Neutrophil (primary cell): ENCODE measurements around the gene MAJIN.

Experiments used
- H3K27ac ChIP-seq: fragments of 200-600 bp; sonication (generic); 2 replicates; pipeline ENCODE4 v1.5.1; 2016; ENCODE audit warnings: mild to moderate bottlenecking, moderate library complexity
- H3K27me3 ChIP-seq: fragments of 200-600 bp; sonication (generic); 2 replicates; pipeline ENCODE4 v1.6.0; 2016; ENCODE audit warnings: mild to moderate bottlenecking
- H3K36me3 ChIP-seq: fragments of 200-600 bp; sonication (generic); 2 replicates; pipeline ENCODE4 v1.5.1; 2017
- H3K4me1 ChIP-seq, 2 experiments: fragments of 200-600 bp in 1 of 2; sonication (generic) in 1 of 2; 1 replicate in 1 of 2; 2 replicates in 1 of 2; pipeline versions ENCODE4 v1.5.1 to v1.6.1; 2013 to 2016; ENCODE audit warnings: low read depth in 1 of 2, low read length in 1 of 2, mild to moderate bottlenecking in 1 of 2, moderate library complexity in 1 of 2; ENCODE audit not compliant: control insufficient read depth in 1 of 2, insufficient read depth in 1 of 2
- H3K4me3 ChIP-seq, 2 experiments: fragments of 200-600 bp in 1 of 2; sonication (generic) in 1 of 2; 1 replicate in 1 of 2; 2 replicates in 1 of 2; pipeline ENCODE4 v1.5.1; 2013 to 2016; ENCODE audit warnings: low read depth in 1 of 2, low read length in 1 of 2, mild to moderate bottlenecking in 1 of 2, moderate library complexity in 1 of 2
- H3K9me3 ChIP-seq: fragments of 200-600 bp; sonication (generic); 2 replicates; pipeline ENCODE4 v1.5.1; 2016
- TF ChIP-seq, protein P1 (sequence below): fragments of 200-600 bp; sonication (generic); IDR thresholded peaks from 2 replicates; pipeline ENCODE4 v1.5.1; 2016; ENCODE audit warnings: antibody characterized with exemption

Gene MAJIN

DNA sequence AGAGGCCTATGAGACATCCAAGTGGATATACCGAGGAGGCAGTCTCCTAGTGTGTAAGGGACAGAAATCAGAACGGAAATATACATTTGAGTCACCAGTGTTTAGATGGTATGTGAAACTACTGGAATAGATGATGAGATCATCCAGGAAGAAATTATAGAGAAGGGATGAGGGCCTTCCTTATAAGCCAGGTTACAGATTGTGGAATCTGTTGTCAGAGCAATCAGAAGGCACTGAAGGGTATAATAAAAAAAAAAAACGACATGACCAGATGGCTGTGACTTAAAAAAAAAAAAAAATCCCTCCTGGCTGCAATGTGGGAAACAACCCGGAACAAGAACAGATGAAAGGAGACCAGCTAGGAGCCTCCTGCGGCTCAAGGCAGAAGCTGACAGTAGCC lies 2.7 kb downstream of the MAJIN start:
- TF ChIP-seq, protein P1, sequence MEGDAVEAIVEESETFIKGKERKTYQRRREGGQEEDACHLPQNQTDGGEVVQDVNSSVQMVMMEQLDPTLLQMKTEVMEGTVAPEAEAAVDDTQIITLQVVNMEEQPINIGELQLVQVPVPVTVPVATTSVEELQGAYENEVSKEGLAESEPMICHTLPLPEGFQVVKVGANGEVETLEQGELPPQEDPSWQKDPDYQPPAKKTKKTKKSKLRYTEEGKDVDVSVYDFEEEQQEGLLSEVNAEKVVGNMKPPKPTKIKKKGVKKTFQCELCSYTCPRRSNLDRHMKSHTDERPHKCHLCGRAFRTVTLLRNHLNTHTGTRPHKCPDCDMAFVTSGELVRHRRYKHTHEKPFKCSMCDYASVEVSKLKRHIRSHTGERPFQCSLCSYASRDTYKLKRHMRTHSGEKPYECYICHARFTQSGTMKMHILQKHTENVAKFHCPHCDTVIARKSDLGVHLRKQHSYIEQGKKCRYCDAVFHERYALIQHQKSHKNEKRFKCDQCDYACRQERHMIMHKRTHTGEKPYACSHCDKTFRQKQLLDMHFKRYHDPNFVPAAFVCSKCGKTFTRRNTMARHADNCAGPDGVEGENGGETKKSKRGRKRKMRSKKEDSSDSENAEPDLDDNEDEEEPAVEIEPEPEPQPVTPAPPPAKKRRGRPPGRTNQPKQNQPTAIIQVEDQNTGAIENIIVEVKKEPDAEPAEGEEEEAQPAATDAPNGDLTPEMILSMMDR: no peak
- Histone ChIP-seq H3K27ac (no peak overlapping the region), H3K9me3 (no peaks in the 10 kb centered on the region), H3K36me3 (no peaks in the 10 kb centered on the region), H3K4me1 (peaks cover 10 to 12% of the 10 kb centered on the region in 2 experiments), H3K27me3 (peaks cover 39% of the 10 kb centered on the region), H3K4me3 (no peak overlapping the region)

DNA sequence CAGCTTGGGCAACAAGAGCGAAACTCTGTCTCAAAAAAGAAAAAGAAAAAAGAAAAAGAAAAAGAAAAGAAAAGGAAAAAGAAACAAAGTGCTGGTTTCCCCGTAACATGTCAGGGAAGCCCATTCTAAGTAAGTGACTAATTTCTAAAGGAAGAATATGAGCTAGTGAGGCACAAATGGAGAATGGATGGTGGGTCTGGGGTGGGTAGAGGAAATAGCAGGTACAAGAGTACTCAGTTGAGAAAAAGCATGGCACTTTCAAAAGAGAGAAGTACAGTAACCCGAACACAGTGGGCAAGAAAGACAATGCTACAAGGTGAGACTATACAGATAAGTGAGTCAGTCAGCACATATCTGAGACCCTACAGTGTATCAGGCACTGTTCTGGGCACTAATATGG lies 4.5 kb downstream of the MAJIN start:
- Histone ChIP-seq H3K27me3 (peaks cover 21% of the 10 kb centered on the region), H3K36me3 (no peaks in the 10 kb centered on the region), H3K27ac (no peak overlapping the region), H3K9me3 (no peaks in the 10 kb centered on the region), H3K4me1 (peaks cover 8 to 10% of the 10 kb centered on the region in 2 experiments), H3K4me3 (no peak overlapping the region)
- TF ChIP-seq, protein P1: no peak

DNA sequence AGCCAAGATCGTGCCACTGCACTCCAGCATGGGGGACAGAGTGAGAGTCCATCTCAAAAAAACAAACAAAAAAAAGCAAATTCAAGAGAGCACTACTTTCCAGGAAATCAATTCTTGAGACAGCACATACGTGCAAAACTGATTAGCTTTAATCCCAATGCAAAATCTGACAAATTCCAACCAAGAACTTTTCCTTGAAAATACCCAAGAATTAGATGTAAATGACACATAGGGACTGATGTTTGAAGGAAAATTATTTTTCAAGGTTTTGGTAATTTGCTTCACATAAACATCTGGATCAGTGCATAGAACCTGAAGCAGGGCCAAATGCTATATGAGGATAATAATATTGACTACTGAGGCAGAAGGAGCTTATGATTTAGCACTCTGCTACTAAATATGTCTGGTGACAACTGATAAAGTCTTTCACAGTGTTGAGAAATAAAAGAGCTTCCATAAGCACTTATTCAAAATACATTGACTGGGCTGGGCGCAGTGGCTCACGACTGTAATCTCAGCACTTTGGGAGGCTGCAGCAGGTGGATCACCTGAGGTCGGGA lies 8.8 kb downstream of the MAJIN start:
- H3K4me1 ChIP-seq: no peaks in the 10 kb centered on the region
- H3K27me3 ChIP-seq: peaks cover 9% of the 10 kb centered on the region
- TF ChIP-seq, protein P1: no peak

DNA sequence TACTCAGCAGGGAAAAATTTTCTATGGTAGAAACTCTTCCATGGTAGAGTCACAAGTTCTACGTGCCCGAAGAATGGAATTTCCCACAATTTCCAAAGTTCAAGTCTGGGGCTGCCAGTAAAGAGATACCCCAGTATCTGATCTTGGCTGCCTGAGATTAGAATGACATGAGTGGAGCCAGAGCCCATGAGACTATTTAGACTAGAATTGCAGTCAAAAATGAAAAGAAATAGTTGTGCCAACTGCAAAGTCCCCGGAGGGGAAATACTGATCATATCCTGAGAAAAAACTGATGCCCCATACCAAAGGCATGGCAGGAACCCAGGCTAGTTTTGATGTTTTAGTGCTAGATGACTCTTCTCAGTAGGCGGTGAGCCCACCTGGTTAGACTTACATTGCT lies 11.2 kb downstream of the MAJIN start:
- Histone ChIP-seq H3K4me3 (no peak overlapping the region), H3K9me3 (no peaks in the 10 kb centered on the region), H3K27me3 (peaks cover 20% of the 10 kb centered on the region), H3K27ac (no peak overlapping the region), H3K36me3 (no peaks in the 10 kb centered on the region), H3K4me1 (no peaks in the 10 kb centered on the region)
- TF ChIP-seq, protein P1: no peak

More for the DNA sequence above, 8.8 kb downstream of the MAJIN start:
- Histone ChIP-seq H3K4me3 (no peak overlapping the region), H3K36me3 (no peaks in the 10 kb centered on the region), H3K9me3 (no peaks in the 10 kb centered on the region), H3K27ac (no peak overlapping the region)

DNA sequence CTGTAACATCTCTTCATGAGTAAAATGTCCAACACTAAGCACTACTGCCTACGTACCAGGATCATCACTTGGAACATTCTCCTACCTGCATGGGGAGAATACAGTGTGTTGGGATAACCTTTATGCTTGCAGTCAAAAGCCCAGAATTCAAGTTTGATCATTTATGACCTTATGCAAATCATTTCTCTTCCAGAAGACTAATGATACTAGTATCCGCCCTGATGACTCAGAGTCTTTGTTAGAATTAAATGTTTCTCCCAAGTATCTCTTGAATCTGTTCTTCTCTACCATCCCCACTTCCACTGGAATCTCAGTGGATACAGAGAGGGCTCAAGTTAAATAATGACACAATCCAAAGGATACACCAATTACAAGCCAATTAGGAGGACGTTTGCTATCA lies 12.4 kb downstream of the MAJIN start:
- peaks cover 26% of the 10 kb centered on the region for H3K27me3 ChIP-seq
- TF ChIP-seq, protein P1: no peak

DNA sequence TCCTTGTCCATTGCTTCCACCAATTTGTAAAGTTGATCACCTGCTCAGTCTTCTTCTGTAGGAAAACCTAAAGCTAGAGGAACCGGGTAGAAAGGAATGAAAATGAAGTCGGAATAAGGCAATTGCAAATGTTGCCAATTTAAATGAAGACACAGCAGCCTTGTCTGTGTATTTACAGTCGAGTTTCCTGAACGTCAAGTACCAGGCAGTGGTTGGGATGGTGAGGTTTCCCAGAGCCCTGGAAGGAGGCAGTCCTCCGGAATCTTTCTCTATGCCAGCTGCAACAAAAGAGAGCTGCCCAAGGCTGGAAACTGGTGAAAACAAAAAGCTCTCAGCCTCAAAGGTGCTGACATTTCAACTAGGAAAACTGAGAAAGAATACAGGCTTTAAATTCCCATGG lies 17.7 kb downstream of the MAJIN start:
- Histone ChIP-seq H3K27ac (no peak overlapping the region), H3K4me1 (no peaks in the 10 kb centered on the region), H3K27me3 (peaks cover 59% of the 10 kb centered on the region), H3K36me3 (no peaks in the 10 kb centered on the region), H3K9me3 (no peaks in the 10 kb centered on the region), H3K4me3 (no peak overlapping the region)
- TF ChIP-seq, protein P1: no peak

More for the DNA sequence above, 12.4 kb downstream of the MAJIN start:
- H3K36me3 ChIP-seq: no peaks in the 10 kb centered on the region
- no peak overlapping the region for H3K4me3 ChIP-seq
- H3K27ac ChIP-seq: no peak overlapping the region
- no peaks in the 10 kb centered on the region for H3K9me3 ChIP-seq
- H3K4me1 ChIP-seq: no peaks in the 10 kb centered on the region
